ENCODE data around the gene TBC1D22A.

TBC1D22A gene

DNA sequence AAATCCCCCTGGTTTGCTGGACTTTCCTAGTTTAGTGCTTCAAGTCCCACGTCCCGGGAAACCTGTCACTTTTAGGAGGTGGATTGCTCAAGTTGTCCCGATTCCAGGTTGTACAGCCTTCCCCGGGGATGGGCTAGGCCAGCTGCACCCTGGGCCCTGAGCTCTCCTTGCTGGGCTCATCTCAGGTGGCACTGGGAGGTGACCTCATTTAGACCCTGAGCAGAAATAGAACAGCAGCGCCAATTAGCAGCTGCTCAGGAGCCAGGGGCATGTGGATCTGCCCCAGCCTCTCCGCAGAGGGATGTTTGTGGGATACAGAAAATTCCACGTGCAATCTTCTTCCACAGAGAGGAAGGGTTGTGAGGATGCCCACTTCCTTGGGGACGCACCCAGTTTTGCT is 14.8 kb upstream of the TBC1D22A start:
- no peaks in the 10 kb centered on the region for H3K27me3 ChIP-seq (ENCODE audit: insufficient read depth, low read depth)
- no peaks in the 10 kb centered on the region for H3K4me1 ChIP-seq (ENCODE audit: low read depth, poor library complexity, severe bottlenecking)
- H3K4me2 ChIP-seq = no peak overlapping the region
- no peak overlapping the region for H2AFZ ChIP-seq (ENCODE audit: low read depth)
- TF ChIP-seq, protein P1, sequence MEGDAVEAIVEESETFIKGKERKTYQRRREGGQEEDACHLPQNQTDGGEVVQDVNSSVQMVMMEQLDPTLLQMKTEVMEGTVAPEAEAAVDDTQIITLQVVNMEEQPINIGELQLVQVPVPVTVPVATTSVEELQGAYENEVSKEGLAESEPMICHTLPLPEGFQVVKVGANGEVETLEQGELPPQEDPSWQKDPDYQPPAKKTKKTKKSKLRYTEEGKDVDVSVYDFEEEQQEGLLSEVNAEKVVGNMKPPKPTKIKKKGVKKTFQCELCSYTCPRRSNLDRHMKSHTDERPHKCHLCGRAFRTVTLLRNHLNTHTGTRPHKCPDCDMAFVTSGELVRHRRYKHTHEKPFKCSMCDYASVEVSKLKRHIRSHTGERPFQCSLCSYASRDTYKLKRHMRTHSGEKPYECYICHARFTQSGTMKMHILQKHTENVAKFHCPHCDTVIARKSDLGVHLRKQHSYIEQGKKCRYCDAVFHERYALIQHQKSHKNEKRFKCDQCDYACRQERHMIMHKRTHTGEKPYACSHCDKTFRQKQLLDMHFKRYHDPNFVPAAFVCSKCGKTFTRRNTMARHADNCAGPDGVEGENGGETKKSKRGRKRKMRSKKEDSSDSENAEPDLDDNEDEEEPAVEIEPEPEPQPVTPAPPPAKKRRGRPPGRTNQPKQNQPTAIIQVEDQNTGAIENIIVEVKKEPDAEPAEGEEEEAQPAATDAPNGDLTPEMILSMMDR (conservative IDR thresholded peaks at IDR 0.05; ENCODE audit: low read depth, low read length) = no peak
- H3K4me3 ChIP-seq (IDR thresholded peaks at IDR 0.05; ENCODE audit: insufficient read depth, low read depth, low read length) = no peak overlapping the region
- H4K20me1 ChIP-seq (ENCODE audit: insufficient read depth) = no peaks in the 10 kb centered on the region
- no peak overlapping the region for H3K9ac ChIP-seq
- H3K27ac ChIP-seq = no peak overlapping the region
- H3K36me3 ChIP-seq (ENCODE audit: insufficient read depth) = no peaks in the 10 kb centered on the region
- H3K79me2 ChIP-seq (ENCODE audit: insufficient read depth, low read depth) = no peaks in the 10 kb centered on the region

DNA sequence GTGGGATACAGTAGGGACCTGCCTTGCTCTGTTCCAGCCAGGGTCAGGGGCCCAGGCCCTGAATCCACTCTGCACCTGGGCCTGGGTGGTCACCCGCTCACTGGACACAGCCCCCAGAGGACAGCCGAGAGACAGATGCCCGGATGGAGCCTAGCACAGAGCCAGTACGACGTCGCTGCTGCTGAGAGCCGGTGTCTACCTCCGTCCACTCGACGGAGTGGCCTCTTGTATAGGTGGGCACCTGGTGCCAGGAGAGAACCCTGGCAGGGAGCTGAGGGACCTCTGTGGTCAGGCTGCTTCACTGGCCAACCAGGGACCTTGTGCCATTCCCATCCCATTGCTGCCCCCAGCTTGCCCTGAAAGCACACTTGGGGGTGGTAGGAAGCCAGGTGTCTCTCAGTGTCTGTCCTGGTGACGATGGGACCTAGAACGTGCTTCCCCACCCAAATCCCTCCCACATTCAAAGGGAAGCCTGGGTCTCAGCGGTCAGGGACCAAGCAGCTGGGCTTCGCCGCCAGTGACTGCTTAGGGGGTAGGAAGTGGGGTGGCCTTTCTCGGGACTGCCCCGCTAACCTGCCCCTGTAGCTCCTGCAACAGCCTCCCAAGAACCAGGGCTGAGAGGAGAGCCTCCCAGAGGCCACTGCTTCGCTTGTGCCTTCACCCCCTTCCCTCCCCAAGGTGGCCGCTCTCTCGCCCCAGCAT is 14.1 kb upstream of the TBC1D22A start:
- no peaks in the 10 kb centered on the region for H4K20me1 ChIP-seq (ENCODE audit: insufficient read depth)
- H3K79me2 ChIP-seq (ENCODE audit: insufficient read depth, low read depth) = no peaks in the 10 kb centered on the region
- TF ChIP-seq, protein P1 (conservative IDR thresholded peaks at IDR 0.05; ENCODE audit: low read depth, low read length) = no peak
- no peaks in the 10 kb centered on the region for H3K27me3 ChIP-seq (ENCODE audit: insufficient read depth, low read depth)
- H2AFZ ChIP-seq (ENCODE audit: low read depth) = no peak overlapping the region
- no peak overlapping the region for H3K27ac ChIP-seq
- no peak overlapping the region for H3K4me3 ChIP-seq (IDR thresholded peaks at IDR 0.05; ENCODE audit: insufficient read depth, low read depth, low read length)
- no peak overlapping the region for H3K9ac ChIP-seq
- no peak overlapping the region for H3K4me2 ChIP-seq
- no peaks in the 10 kb centered on the region for H3K4me1 ChIP-seq (ENCODE audit: low read depth, poor library complexity, severe bottlenecking)
- H3K36me3 ChIP-seq (ENCODE audit: insufficient read depth) = no peaks in the 10 kb centered on the region

DNA sequence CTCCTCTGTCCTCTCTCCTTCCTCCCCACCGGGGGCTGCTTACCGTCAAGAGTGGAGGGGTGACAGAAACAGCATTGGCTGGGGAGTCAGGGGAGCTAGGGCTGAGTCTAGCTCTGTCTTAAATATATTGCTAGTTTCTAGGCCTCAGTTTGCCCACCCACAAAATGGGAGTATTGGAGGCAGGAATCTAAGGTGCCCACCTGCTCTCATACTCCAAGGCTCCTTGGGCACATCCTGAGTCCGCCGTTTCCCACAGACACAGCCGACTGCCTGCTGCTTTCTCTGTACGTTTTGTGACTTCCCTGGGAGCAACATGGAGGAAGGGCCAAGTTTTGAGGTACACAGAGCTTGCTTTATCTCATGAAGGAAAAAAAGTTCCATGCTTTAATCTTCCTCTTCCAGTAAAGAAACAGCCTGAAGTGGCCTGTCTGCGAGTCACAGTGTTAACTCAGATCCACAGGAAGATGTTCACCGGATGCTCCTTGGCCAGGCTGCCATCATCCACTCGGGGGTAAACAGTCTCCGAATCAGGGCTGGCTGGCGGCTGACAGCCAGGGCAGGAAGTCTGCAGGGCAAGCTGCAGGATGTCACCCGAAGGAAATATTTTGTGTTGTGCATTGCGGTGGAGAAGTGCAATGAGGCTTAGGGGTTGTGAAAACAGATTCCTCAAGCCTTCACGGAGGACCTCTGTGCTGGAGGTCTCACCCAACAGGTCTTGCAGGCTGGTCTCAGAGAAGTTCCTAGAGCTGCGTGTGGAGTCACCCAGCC is 13.4 kb upstream of the TBC1D22A start:
- Histone ChIP-seq H3K36me3 (ENCODE audit: insufficient read depth) (no peaks in the 10 kb centered on the region), H3K4me2 (no peak overlapping the region), H3K27me3 (ENCODE audit: insufficient read depth, low read depth) (no peaks in the 10 kb centered on the region), H3K9ac (no peak overlapping the region), H3K79me2 (ENCODE audit: insufficient read depth, low read depth) (no peaks in the 10 kb centered on the region), H2AFZ (ENCODE audit: low read depth) (no peak overlapping the region), H3K4me3 (IDR thresholded peaks at IDR 0.05; ENCODE audit: insufficient read depth, low read depth, low read length) (no peak overlapping the region), H3K27ac (no peak overlapping the region), H4K20me1 (ENCODE audit: insufficient read depth) (no peaks in the 10 kb centered on the region), H3K4me1 (ENCODE audit: low read depth, poor library complexity, severe bottlenecking) (no peaks in the 10 kb centered on the region)
- TF ChIP-seq, protein P1 (conservative IDR thresholded peaks at IDR 0.05; ENCODE audit: low read depth, low read length) = no peak

DNA sequence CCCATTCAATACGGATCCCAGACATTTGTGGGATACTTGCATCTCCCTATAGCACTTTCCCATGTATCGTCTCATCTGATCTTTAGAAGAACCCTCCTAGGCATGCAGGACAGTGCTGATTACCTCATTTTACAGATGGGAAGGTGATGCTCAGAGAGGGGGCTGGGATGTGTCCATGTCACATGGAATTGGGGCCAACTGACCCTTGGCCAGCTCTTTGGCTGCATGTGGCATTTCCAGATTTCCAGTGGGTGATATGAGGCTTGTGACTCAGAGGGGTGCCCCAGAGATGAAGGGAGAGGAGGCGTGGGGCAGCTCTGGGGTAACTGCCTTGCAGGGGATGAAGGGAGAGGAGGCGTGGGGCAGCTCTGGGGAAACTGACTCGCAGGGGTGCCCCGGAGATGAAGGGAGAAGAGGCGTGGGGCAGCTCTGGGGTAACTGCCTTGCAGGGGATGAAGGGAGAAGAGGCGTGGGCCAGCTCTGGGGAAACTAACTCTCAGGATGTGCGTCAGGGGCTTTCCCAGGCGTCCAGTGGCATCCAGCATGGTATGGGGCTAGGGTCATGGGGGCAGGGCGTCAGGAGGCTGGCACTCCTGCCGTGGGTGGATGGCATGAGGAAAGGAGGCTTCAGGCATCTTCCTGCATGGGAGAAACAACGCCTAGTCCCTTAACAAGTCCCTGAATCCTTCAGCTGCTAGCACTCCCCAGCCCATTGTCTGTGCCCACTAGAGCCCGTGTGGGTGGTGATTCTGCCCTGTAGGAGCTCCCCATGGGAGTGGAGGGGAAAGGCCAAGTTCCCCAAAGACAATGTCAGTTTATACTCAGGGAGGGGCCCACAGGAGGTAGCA is 12.5 kb upstream of the TBC1D22A start:
- TF ChIP-seq, protein P1 (conservative IDR thresholded peaks at IDR 0.05; ENCODE audit: low read depth, low read length) = no peak
- Histone ChIP-seq H3K36me3 (ENCODE audit: insufficient read depth) (no peaks in the 10 kb centered on the region), H3K79me2 (ENCODE audit: insufficient read depth, low read depth) (no peaks in the 10 kb centered on the region), H3K27me3 (ENCODE audit: insufficient read depth, low read depth) (no peaks in the 10 kb centered on the region), H3K9ac (no peak overlapping the region), H3K4me3 (IDR thresholded peaks at IDR 0.05; ENCODE audit: insufficient read depth, low read depth, low read length) (no peak overlapping the region), H3K4me2 (no peak overlapping the region), H3K4me1 (ENCODE audit: low read depth, poor library complexity, severe bottlenecking) (no peaks in the 10 kb centered on the region), H2AFZ (ENCODE audit: low read depth) (no peak overlapping the region), H4K20me1 (ENCODE audit: insufficient read depth) (no peaks in the 10 kb centered on the region), H3K27ac (no peak overlapping the region)
